Lower leg skin (tissue), 3 donors: ENCODE results near the gene POLR2E.

Experiments
- CTCF ChIP-seq, 3 donors: fragments of 450-650 bp; IDR thresholded peaks; one replicate each; pipeline ENCODE4 v1.5.1; 2016; ENCODE audit warnings: antibody characterized with exemption in 3 of 3, mild to moderate bottlenecking in 3 of 3, moderate library complexity in 2 of 3
- POLR2A ChIP-seq, 2 donors: fragments of 450-650 bp; IDR thresholded peaks; one replicate each; pipeline ENCODE4 v1.6.1; 2016 to 2017; ENCODE audit warnings: antibody characterized with exemption in 2 of 2, mild to moderate bottlenecking in 1 of 2, moderate library complexity in 1 of 2

GRCh38 chr19:1086613-1087012 is 8.6 kb downstream of the POLR2E start:
- TF ChIP-seq CTCF (IDR thresholded peaks at IDR 0.05) (no peak), POLR2A (IDR thresholded peaks at IDR 0.05) (no peak)
